EH (cell line): ENCODE results near the gene HAPLN2.
A peak's percentile ranks its signal among the peaks of the same experiment; 100 is the strongest.

ENCODE experiments used
- DNase-seq: peaks from one replicate; pipeline ENCODE4 v3.0.0-alpha.2; 2015; ENCODE audit warnings: low read depth

The HAPLN2 gene

GRCh38 chr1:156663178-156663577 lies 44.0 kb downstream of the HAPLN2 start:
- DNase-seq = peak; percentile 62

DNA sequence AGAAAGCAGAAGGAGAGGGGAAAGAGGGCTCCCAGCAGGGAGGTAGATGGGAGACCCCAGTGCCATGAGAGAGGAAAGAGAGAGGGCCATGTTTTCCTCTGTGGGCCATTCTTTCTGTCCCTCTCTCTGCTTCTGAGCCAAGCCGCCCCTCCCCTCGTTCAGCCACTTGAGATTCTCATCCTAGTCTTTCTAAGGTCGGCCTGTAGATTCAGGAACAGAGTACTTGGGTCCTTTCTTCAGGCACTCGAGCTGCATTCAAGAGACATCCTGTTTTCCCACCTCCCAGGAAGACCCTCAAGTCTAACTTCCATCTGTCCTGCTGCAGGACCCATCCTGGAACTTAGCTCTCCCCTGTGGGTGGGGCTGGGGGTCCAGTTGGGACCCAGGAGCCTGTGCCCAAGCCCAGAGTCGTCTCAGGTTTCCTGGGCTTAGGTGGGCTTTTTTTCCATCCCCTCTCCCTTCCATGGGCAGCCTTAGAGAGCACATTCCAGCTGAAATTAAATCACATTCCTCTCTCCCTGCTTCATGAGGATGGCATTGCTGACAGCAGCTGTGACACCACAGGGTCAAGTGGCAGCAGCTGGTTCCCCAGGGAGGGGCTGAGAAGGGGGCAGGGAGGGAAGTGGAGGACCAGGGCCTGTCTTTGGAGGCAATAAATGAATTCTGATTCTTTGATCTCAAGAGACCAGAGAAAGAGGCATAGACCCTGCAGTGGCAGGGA lies 45.0 kb downstream of the HAPLN2 start:
- peak; percentile 87 for DNase-seq

DNA sequence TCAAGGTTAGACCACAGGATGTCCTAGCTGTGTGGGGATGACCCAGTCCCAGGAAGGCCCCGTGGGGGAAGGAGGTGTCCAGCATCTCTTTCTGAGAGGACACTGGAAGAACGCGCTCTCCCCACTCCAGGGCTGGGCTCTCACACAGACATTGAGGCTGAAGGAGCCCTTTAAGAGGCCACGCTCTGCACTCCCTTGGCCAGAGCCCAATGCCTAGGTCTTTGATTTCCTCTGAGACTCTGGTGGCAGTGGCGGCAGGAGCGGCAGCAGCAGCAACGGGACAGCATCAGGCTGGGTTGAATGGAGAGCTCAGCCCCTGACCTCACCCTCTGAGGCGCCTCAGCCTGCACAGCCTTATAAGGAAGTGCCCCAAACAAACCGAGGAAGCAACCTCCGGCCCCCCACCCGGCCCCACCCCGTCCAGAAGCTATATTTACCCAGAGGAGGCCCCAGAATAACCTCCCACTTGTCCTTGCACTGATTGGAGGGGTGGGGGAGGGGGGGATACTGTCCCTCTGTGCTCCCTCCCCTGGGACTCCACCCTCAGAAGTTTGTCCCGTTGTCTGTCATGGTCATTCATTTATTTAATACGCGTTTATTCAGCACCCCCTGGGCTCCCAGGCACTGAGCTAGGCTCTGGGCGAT lies 45.7 kb downstream of the HAPLN2 start:
- DNase-seq = peak; percentile 86

- no peak for DNase-seq
These were observed 46.3 kb downstream of the HAPLN2 start for GRCh38 chr1:156665539-156665938.

DNA sequence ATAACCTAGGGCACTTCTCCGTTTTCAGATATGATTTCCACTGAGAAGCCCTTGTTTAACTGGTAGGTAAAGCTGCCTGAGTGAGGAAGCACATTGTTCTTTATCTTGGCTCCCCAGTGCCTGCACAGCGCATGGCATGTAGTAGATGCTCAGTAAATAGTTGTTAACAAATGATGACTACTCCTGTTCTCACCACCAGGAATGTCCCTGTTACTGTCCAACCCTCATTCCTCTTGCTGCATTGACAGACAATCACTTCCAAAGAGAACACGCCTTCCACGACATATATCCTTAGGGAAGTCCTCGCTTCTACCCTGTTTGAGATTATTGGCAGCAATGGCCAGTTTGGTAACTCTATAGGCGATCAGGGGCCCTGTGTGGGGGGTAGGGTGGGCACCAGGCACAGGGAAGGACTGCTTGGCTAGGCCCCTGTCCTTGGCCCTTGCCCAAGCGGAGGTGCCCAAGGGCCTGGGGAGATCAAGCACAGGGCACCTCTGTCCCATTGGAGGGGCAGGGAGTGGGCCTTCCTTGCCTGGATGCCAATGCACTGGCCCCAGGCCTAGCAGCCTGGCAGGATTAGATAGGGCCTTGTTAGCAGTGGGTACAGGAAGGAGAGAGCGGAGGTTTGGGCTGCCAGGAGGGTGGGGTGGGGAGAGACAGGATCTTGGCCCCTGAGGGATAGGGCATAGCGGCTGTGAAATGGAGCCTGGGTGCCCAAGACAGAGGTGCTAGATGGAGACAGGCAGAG lies 47.8 kb downstream of the HAPLN2 start:
- DNase-seq = peak; percentile 54

GRCh38 chr1:156667610-156667967 lies 48.4 kb downstream of the HAPLN2 start:
- DNase-seq = peak; percentile 56

GRCh38 chr1:156667968-156668709 lies 48.9 kb downstream of the HAPLN2 start:
- no peak for DNase-seq

GRCh38 chr1:156668801-156669637 lies 49.8 kb downstream of the HAPLN2 start:
- no peak for DNase-seq

DNA sequence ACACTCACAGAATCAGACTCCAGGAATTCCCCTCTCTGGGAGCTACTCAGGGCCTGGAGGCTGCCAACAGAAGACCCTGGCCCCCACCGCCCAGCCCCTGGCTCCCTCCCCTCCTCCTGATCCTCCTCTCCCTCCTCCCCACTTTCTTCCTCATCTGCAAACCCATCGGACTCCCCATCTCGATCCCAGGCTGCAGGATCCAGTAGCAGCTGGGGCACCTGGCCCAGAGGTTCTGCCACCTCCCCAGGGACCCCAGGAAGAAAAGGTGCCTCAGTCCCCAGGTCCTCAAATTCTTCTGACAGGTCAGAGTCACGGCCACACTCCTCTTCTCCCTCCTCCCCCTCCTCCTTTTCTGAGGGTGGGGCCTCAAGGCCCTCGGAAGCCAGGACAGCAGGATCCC lies 50.6 kb downstream of the HAPLN2 start:
- no peak for DNase-seq

- no peak for DNase-seq
These were observed 51.1 kb downstream of the HAPLN2 start for GRCh38 chr1:156670359-156670758.

DNA sequence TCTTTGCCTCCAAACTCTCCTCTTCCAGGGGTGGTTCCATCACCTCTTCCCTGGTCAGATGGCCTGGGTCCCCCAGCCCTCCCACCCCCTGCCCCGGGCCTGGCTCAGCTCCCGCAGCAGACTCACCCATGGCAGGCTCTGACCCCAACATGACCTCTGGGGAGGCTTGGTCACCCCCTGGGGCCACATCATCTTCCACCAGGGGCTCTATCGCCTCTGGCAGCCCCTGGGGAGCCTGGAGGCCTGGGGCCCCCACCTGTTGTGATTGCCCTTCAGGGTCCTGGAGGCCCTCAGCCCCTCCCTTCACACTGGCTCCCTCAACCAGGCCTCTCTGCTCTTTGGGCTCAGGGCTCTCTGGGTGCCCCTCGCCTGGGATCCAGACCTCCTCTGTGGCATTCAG lies 51.6 kb downstream of the HAPLN2 start:
- no peak for DNase-seq

GRCh38 chr1:156671804-156672203 lies 52.6 kb downstream of the HAPLN2 start:
- DNase-seq = no peak

DNA sequence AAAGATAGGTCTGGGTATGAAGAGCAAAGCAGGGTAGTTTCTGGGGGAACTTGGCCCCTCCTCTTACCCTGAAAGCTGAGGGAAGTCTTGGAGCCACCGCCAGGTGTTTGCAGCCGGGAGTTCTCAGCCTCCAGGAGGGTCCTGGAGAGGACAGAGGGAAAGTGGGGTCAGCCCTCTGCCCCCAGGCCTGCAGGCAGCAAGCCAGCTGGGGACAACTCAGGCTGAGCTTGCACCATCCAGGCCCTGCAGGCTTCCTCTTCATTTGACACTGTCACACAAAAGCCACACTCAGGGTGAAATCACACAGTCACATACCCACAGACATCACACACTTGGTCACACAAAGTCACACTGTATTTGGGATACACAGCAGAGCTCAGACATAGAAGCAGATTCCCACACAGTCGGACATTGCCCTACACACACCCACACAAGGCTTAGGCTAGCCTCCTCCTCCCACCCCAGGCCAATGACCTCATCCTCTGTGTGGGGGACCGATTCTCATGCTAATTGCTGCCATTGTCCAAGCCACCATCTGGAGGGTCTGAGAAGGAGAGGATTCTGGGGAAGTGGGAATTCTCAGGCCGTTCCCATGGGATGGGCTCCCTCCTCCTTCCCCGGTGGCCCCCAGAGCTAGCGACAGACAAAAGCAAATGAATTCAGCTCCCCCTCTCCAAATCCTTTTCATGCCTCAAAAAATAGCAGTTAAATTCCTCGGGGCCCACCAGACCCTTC lies 54.3 kb downstream of the HAPLN2 start:
- DNase-seq = peak; percentile 59
